Liver (tissue), 9 donors: ENCODE data around the gene ABCC2. TPM values are rescaled to one million over a fixed set of nuclear protein-coding genes. Genes with fewer than 3 reads are reported as not detected.

ENCODE experiments used
- DNase-seq: peaks from one replicate; pipeline ENCODE4 v3.0.0-alpha.2; 2017; ENCODE audit warnings: low spot score
- H3K27ac ChIP-seq, 2 donors: one replicate each; pipeline ENCODE4 v1.7.0; 2013; ENCODE audit warnings: inconsistent platforms in 2 of 2, low read length in 2 of 2, control low read depth in 1 of 2, low read depth in 1 of 2, mild to moderate bottlenecking in 1 of 2
- H3K27me3 ChIP-seq, 4 donors: one replicate each; pipeline versions ENCODE4 v1.6.1 to v1.7.0; 2013; ENCODE audit warnings: low read length in 3 of 4, inconsistent platforms in 1 of 4, mild to moderate bottlenecking in 1 of 4, moderate library complexity in 1 of 4; ENCODE audit not compliant: control insufficient read depth in 4 of 4, insufficient read depth in 4 of 4
- H3K36me3 ChIP-seq, 4 donors: one replicate each; pipeline versions ENCODE4 v1.6.1 to v1.7.0; 2013; ENCODE audit warnings: low read length in 3 of 4, mild to moderate bottlenecking in 3 of 4, low read depth in 1 of 4, moderate library complexity in 1 of 4; ENCODE audit not compliant: control insufficient read depth in 4 of 4, insufficient read depth in 3 of 4
- H3K4me1 ChIP-seq, 4 donors: one replicate each; pipeline versions ENCODE4 v1.6.1 to v1.7.0; 2013; ENCODE audit warnings: low read length in 3 of 4, mild to moderate bottlenecking in 3 of 4, moderate library complexity in 1 of 4; ENCODE audit not compliant: control insufficient read depth in 4 of 4, insufficient read depth in 4 of 4
- H3K4me3 ChIP-seq, 3 donors: one replicate each; pipeline versions ENCODE4 v1.6.1 to v1.7.0; 2013; ENCODE audit warnings: low read length in 3 of 3, control low read depth in 1 of 3, low read depth in 1 of 3, mild to moderate bottlenecking in 1 of 3
- H3K9ac ChIP-seq, 2 donors: one replicate each; pipeline ENCODE4 v1.7.0; 2013; ENCODE audit warnings: low read length in 2 of 2, mild to moderate bottlenecking in 2 of 2, moderate library complexity in 2 of 2, control low read depth in 1 of 2, low read depth in 1 of 2
- H3K9me3 ChIP-seq, 4 donors: one replicate each; pipeline versions ENCODE4 v1.6.1 to v1.7.0; 2013; ENCODE audit warnings: low read length in 3 of 4; ENCODE audit not compliant: control insufficient read depth in 4 of 4
- ATF3 ChIP-seq: IDR thresholded peaks from 2 replicates; pipeline ENCODE4 v1.6.1; 2016; ENCODE audit warnings: antibody characterized with exemption
- EGR1 ChIP-seq, 2 donors: IDR thresholded peaks; 2 replicates each; pipeline ENCODE4 v1.6.1; 2016 to 2018; ENCODE audit warnings: antibody characterized with exemption in 2 of 2, low read depth in 2 of 2
- FOXA1 ChIP-seq: IDR thresholded peaks from 2 replicates; pipeline ENCODE4 v1.6.1; 2016; ENCODE audit warnings: antibody characterized with exemption
- FOXA2 ChIP-seq: IDR thresholded peaks from 2 replicates; pipeline ENCODE4 v1.6.1; 2016; ENCODE audit warnings: antibody characterized with exemption
- GABPA ChIP-seq, 2 donors: IDR thresholded peaks in 1 of 2; conservative IDR thresholded peaks in 1 of 2; 2 replicates each; pipeline ENCODE4 v1.6.1; 2016; ENCODE audit warnings: antibody characterized with exemption in 2 of 2, mild to moderate bottlenecking in 1 of 2, moderate library complexity in 1 of 2
- HNF4A ChIP-seq, 2 donors: conservative IDR thresholded peaks; 2 replicates each; pipeline ENCODE4 v1.6.1; 2016; ENCODE audit warnings: antibody characterized with exemption in 2 of 2, mild to moderate bottlenecking in 2 of 2
- HNF4G ChIP-seq: IDR thresholded peaks from 2 replicates; pipeline ENCODE4 v1.6.1; 2016; ENCODE audit warnings: antibody characterized with exemption
- JUND ChIP-seq, 2 donors: IDR thresholded peaks; 2 replicates each; pipeline ENCODE4 v1.6.1; 2016; ENCODE audit warnings: antibody characterized with exemption in 2 of 2
- NR2F2 ChIP-seq: IDR thresholded peaks from 2 replicates; pipeline ENCODE4 v1.6.1; 2016; ENCODE audit warnings: antibody characterized with exemption
- RAD21 ChIP-seq, 2 donors: IDR thresholded peaks; 2 replicates each; pipeline ENCODE4 v1.6.1; 2016; ENCODE audit warnings: antibody characterized with exemption in 2 of 2, mild to moderate bottlenecking in 2 of 2
- RXRA ChIP-seq, 2 donors: IDR thresholded peaks; 2 replicates each; pipeline ENCODE4 v1.6.1; 2017 to 2018; ENCODE audit warnings: antibody characterized with exemption in 2 of 2, mild to moderate bottlenecking in 1 of 2
- SP1 ChIP-seq: IDR thresholded peaks from 2 replicates; pipeline ENCODE4 v1.6.1; 2018; ENCODE audit warnings: antibody characterized with exemption, mild to moderate bottlenecking
- TAF1 ChIP-seq: conservative IDR thresholded peaks from 2 replicates; pipeline ENCODE4 v1.6.1; 2016; ENCODE audit warnings: antibody characterized with exemption, mild to moderate bottlenecking
- YY1 ChIP-seq: IDR thresholded peaks from 2 replicates; pipeline ENCODE4 v1.6.1; 2016; ENCODE audit warnings: antibody characterized with exemption, mild to moderate bottlenecking
- WGBS: extraction: QIAGEN DNeasy Blood & Tissue Kit; methylation state at CpG from one replicate; pipeline ENCODE4 v1.1.7; 2013; 5-methylcytosine and 5-hydroxymethylcytosine counted together
- polyA plus RNA-seq, 2 donors: library from polyadenylated mRNA; stranded (reverse) in 1 of 2; unstranded in 1 of 2; fragments of 200-250 nt in 1 of 2; fragments of >200 nt in 1 of 2; fragmentation: Nextera tagmentation in 1 of 2; extraction: Ambion mirVana in 1 of 2; gene quantifications; one replicate each; pipeline versions ENCODE4 v1.2.1 to v1.2.3, GENCODE V29; 2013 to 2015
- total RNA-seq, 2 donors: library from RNA; depleted of rRNA; stranded (reverse); fragments of >200 nt; gene quantifications; one replicate each; pipeline ENCODE4 v1.2.3, GENCODE V29; 2014
- TF ChIP-seq, protein P1 (sequence below): IDR thresholded peaks from 2 replicates; pipeline ENCODE4 v1.6.1; 2016; ENCODE audit warnings: antibody characterized with exemption
- TF ChIP-seq, protein P2 (sequence below): IDR thresholded peaks from 2 replicates; pipeline ENCODE4 v1.6.1; 2016; ENCODE audit warnings: antibody characterized with exemption
- TF ChIP-seq, protein P3 (sequence below): fragments of 150-350 bp; IDR thresholded peaks from 2 replicates; pipeline ENCODE4 v1.5.1; 2017; ENCODE audit warnings: improper control_type of control experiment, low read depth, low read length; ENCODE audit not compliant: missing input control
- donor health status: healthy.
- donor health status: healthy.
- donor health status: healthy.
- donor health status: healthy.
- donor health status: healthy.

ABCC2 gene
- total and polyA plus RNA-seq, 4 donors, result 45.6 to 234 (median 70.1) TPM

GRCh38 chr10:99740933-99741559 is 41.4 kb upstream of the ABCC2 start (continued):
- TF ChIP-seq FOXA1 (no peak), RXRA (IDR thresholded peaks at IDR 0.05) (no peak)

DNA sequence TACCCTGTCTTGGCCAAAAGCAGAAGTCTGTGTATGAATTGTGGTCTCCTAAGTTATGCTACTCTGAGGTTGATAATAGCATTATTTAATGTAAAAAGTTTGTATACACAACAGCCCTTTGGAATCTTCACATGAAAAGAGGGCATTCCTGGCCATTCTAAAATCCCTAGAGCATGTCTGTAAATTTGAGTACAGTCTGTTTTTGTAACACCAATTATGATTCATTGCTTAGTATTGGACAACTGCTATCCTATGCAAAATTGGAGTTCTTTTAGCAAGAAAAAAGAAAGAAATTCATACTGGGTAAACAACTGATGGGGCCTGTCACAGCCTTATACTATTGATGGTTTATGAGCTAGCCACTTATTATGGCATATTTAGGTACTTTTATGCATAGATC is 40.2 kb upstream of the ABCC2 start:
- TF ChIP-seq, protein P1, sequence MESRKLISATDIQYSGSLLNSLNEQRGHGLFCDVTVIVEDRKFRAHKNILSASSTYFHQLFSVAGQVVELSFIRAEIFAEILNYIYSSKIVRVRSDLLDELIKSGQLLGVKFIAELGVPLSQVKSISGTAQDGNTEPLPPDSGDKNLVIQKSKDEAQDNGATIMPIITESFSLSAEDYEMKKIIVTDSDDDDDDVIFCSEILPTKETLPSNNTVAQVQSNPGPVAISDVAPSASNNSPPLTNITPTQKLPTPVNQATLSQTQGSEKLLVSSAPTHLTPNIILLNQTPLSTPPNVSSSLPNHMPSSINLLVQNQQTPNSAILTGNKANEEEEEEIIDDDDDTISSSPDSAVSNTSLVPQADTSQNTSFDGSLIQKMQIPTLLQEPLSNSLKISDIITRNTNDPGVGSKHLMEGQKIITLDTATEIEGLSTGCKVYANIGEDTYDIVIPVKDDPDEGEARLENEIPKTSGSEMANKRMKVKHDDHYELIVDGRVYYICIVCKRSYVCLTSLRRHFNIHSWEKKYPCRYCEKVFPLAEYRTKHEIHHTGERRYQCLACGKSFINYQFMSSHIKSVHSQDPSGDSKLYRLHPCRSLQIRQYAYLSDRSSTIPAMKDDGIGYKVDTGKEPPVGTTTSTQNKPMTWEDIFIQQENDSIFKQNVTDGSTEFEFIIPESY, result no peak
- no peak for TF ChIP-seq RXRA (IDR thresholded peaks at IDR 0.05)
- TF ChIP-seq NR2F2, result no peak
- no peak for TF ChIP-seq SP1
- TF ChIP-seq ATF3, result no peak
- no peak for TF ChIP-seq EGR1 (IDR thresholded peaks at IDR 0.05; ENCODE audit: low read depth in 2 of 2)
- TF ChIP-seq, protein P2, sequence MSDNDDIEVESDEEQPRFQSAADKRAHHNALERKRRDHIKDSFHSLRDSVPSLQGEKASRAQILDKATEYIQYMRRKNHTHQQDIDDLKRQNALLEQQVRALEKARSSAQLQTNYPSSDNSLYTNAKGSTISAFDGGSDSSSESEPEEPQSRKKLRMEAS, result no peak
- TF ChIP-seq JUND (IDR thresholded peaks at IDR 0.05), result no peak
- no peak for TF ChIP-seq FOXA2
- no peak for TF ChIP-seq YY1
- TF ChIP-seq HNF4A (conservative IDR thresholded peaks at IDR 0.05), result no peak
- TF ChIP-seq TAF1, result no peak
- no peak for TF ChIP-seq HNF4G
- TF ChIP-seq FOXA1, result no peak
- no peak for TF ChIP-seq GABPA (IDR thresholded peaks at IDR 0.05 in 1 of 2, conservative IDR thresholded peaks at IDR 0.05 in 1 of 2)
- no peak for TF ChIP-seq RAD21 (IDR thresholded peaks at IDR 0.05)
- TF ChIP-seq, protein P3, sequence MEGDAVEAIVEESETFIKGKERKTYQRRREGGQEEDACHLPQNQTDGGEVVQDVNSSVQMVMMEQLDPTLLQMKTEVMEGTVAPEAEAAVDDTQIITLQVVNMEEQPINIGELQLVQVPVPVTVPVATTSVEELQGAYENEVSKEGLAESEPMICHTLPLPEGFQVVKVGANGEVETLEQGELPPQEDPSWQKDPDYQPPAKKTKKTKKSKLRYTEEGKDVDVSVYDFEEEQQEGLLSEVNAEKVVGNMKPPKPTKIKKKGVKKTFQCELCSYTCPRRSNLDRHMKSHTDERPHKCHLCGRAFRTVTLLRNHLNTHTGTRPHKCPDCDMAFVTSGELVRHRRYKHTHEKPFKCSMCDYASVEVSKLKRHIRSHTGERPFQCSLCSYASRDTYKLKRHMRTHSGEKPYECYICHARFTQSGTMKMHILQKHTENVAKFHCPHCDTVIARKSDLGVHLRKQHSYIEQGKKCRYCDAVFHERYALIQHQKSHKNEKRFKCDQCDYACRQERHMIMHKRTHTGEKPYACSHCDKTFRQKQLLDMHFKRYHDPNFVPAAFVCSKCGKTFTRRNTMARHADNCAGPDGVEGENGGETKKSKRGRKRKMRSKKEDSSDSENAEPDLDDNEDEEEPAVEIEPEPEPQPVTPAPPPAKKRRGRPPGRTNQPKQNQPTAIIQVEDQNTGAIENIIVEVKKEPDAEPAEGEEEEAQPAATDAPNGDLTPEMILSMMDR, result no peak
- Histone ChIP-seq H3K4me3 (no peak overlapping the region), H3K36me3 (peaks cover 13 to 72% (median 51%) of the 10 kb centered on the region in 4 donors), H3K4me1 (peaks cover 0 to 6% (median 3%) of the 10 kb centered on the region in 4 donors), H3K9me3 (no peaks in the 10 kb centered on the region), H3K27ac (no peak overlapping the region), H3K27me3 (no peaks in the 10 kb centered on the region), H3K9ac (no peak overlapping the region)
- DNase-seq, result no peak

DNA sequence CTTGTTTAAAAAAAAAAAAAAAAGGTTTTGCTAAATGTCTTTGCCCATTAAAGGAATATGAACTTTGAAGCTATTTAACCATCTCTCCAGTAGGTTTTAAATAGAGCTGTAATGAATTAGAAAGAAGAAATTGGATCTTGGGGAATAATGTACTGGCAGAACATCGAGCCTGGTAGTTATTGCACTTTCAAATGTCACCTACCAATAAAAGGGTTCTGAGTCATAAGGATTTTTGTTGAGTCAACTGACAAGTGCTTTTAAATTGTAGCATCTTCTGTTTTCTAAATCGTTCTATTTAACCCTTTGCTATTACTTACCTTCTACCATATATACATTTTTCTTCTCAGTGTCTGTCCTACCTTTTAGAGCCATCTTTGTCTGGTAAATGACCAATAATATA is 39.7 kb upstream of the ABCC2 start:
- peaks cover 13 to 73% (median 51%) of the 10 kb centered on the region in 4 donors for H3K36me3 ChIP-seq
- H3K27ac ChIP-seq, result no peak overlapping the region
- 84% methylated on average over 2 of the region's 2 CpGs for WGBS

More for the DNA sequence above, 39.7 kb upstream of the ABCC2 start:
- H3K4me3 ChIP-seq, result no peak overlapping the region
- no peak for DNase-seq
- no peak overlapping the region for H3K9ac ChIP-seq
- H3K27me3 ChIP-seq, result no peaks in the 10 kb centered on the region
- TF ChIP-seq JUND (IDR thresholded peaks at IDR 0.05), result no peak
- H3K9me3 ChIP-seq, result no peaks in the 10 kb centered on the region
- H3K4me1 ChIP-seq, result peaks cover 0 to 6% (median 3%) of the 10 kb centered on the region in 4 donors
